ENCODE results near the gene CNOT4.
"Not testable (repeated sequence)": the region's sequence is repeated elsewhere in the genome, so short reads cannot be mapped to it uniquely, and the experiment has no call there.

CNOT4 gene

DNA sequence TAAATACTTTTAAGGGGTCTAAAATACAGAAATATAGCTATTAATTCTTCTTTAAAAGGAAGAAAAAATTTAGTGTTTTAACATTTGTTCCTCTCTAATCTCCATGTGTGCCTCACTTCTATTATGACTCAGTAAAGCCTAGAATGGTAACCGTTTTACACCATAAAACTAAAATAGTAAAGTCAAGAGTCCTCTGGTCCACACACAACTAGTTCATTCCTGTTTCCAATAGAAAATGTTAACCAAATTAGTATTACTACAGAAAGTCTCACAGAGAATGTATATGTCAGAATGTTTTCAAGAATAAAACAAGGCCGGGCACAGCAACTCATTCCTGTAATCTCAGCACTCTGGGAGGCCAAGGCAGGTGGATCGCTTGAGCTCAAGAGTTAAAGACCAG lies 55.8 kb downstream of the CNOT4 start:
- DNase-seq (ENCODE audit: low read depth): no peak

DNA sequence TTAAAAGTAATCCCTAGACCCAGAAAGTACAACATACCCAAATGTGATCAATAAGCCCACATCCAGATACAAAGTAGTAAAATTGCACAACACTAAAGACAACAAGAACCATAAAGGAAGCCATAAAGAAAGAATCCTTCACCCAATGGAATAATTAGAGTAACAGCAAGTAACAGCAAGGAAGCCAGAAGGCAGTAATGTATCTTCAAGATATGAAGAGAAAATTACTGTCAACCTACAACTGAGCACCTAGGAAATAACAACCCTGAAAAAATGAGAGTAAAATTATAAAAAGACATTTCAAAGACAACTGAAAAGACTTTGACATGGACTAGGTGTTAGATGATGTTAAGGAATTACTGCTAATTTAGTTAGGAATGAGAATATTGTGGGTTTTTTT lies 60.5 kb downstream of the CNOT4 start:
- no peak for DNase-seq (ENCODE audit: low read depth)

DNA sequence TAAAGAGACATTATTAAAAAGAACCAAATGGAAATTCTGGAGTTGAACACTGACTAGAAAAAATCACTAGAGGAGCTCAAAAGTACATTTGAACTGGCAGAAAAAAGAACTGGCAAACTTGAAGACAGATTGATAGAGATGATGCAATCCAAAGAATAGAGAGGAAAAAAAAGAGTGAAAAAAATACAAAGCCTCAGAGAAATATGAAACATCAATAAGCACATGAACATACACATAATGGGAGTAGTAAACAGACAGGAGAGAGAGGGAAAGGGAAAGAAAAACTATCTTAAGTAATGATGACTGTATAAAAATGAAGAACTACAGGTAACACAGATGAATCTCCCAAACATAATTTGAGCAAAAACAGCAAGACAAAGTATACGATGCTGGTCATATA lies 61.1 kb downstream of the CNOT4 start:
- no peak for DNase-seq (ENCODE audit: low read depth)

DNA sequence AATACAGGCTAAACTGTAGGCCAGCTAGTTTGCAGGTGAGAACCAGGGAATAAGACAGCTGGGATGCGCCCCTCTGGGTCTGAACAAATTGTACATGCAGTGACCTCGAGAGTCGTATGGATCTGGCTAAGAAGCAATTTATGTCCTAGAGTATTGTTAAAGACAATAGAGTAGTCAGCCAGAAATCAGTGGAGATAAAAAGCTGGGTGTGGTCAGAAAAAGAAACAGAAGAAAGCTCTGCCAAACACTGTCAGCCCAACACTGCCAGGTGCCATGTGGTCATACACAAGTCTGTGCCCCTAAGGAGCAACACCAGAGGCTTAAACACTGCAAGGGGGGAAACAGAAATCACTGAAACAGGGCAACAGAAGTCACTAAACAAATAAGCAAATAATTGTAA lies 62.2 kb downstream of the CNOT4 start:
- no peak for DNase-seq (ENCODE audit: low read depth)

DNA sequence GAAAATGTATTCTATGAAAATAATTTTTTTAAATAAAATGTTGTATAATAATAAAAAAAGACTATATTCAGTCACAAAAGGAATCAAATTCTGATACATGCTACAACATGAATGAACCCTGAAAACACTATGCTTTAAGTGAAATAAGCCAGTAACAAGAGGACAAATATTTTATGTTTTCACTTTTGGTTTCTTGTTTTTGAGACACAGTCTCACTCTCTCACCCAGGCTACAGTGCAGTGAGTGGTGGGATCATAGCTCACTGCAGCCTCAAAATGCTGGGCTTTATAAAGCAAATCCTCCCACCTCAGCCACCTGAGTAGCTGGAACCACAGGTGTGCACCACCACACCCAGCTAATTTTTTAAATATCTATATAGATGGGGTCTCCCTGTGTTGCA lies 64.2 kb downstream of the CNOT4 start:
- DNase-seq (ENCODE audit: low read depth): no peak

DNA sequence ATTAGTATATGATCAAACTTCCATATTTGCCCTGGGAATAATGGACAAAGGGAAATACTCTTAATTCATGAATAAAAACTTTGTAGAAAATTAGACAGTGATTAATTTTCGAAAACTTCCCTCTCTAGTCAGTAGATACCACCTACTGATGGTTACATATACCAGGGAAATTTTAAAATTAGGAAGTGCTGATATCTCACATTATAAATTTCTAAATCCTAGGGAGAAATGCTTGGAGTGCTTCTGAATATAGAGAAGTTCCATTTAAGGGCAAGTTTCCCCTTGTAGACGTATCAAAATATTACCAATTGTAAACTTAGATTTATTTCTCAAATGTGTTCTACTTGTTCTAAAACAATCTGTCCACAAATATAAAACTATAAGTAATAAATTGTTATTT lies 64.6 kb downstream of the CNOT4 start:
- not testable (repeated sequence) for DNase-seq (ENCODE audit: low read depth)

DNA sequence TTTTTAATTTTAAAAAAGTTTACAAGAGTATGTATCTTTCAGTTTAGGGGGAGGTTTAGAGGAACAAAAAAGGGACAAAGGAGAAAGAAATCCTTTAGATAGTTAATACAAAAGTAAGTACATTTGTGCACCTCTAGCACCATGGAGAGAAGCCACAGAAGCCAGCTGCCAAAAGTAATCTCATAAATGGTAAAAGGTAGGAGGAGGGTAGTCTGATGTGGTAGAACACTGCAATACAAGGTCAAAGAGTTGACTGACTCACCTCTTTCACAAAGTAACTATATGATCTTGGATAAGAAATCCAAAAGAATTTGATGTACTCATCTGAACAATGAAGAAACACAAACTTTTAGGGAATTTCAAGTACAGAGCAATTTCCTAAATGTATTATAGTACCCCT lies 68.1 kb downstream of the CNOT4 start:
- DNase-seq (ENCODE audit: low read depth): no peak

DNA sequence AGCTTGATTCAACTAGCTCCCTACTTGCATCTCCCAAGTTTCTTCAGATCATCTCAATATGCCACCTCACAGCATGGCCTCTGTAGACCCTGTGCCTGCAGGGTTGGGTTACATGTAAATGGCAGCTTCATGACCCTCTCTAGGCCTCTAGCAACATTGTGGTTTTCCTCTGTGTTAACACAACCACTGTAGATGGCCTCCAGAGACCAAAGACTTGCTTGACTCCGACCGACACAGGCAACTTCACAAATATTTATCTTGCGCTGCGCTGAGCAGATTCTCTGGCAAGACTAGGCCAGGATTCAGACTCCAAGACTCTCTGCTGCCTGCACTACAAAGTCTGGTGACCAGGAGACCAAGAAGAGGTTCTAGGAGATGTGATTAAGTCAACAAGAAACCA lies 75.9 kb downstream of the CNOT4 start:
- DNase-seq (ENCODE audit: low read depth): no peak

DNA sequence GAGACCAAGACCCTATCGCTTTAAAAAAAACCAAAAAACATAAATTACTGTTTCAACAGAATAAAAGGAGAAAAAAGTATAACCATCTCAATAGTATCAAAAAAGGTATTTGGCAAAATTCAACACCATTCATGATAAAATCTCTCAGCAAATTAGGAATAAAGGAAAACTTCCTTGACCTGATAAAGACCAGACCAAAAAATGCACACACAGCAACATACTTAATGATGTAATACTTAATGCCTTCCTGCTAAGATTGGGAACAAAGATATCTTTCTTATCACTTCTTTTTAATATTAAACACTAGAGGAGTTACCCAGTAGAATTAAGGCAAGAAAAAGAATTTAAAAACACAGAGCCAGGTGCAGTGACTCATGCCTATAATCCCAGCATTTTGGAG lies 79.3 kb downstream of the CNOT4 start:
- no peak for DNase-seq (ENCODE audit: low read depth)

DNA sequence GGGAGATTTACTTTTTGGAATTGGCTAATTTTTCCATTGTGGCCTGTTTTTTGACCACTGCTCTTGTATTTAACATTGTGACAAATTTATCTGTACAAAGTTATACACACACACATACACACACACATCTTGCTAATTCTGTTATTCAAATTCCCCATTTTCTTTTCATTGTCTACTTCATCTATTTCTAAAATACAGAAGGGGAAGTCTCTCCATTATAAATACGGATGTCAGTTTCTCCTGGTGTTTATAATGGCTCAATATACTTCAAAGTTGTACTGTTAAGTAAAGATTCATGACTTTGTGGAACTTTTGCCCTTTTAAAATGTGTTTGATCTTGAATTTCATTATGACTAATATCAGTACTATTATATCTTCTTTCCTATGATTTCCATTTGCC lies 81.0 kb downstream of the CNOT4 start:
- DNase-seq (ENCODE audit: low read depth): no peak

DNA sequence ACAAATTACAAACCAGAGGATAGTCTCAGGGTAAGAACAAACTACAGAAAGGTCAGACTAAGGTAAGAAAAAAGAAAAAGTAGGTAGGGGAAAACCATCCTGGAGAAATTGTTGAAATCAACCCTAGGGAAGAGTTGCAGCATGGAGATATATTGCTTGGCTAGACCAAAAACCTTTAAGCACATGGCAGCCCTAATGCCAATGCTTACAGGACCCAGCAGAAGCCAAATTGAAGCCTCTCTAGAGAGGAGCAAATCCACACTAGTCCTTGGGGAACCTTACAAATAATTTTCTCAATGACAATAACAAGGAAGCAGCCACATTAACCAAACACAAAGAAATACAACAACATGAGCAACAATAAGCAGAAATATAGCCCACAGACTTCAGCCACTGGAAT lies 81.9 kb downstream of the CNOT4 start:
- DNase-seq (ENCODE audit: low read depth): no peak

DNA sequence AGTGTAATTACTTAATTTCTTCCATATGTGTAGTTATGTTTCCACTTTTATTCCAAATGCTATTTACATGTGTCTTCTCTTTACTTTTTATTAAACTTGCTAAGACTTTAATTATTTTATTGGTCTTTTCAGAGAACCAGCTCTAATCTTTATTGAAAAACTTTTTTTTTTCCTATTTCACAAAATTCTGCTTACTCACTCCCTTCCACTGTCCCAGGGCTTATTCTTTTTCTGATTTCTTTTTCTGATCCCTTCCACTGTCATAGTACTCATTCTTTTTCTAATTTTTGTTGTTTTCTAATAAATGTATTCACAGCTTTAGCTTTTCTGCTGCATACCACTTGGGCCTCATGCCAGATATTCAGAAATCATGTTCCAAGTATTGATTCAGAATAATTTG lies 82.7 kb downstream of the CNOT4 start:
- no peak for DNase-seq (ENCODE audit: low read depth)

DNA sequence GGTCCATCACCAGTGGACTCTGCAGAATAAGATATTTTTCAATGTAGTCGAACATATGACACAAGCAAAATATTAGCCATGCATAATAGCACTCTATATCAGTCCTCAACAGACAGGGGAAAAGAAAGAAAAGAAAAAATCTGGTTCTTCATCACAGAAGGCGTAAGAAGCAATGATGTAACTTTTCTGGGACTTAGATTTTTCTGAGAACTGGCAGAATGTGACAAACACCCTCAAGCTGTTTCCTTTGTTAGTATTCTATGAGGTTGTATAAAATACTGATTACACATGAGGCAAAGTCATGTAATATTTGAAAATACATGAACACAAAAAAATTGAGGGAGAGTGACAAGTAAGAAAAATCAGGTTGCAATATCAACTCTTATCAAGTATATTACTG lies 84.9 kb downstream of the CNOT4 start:
- no peak for DNase-seq (ENCODE audit: low read depth)

DNA sequence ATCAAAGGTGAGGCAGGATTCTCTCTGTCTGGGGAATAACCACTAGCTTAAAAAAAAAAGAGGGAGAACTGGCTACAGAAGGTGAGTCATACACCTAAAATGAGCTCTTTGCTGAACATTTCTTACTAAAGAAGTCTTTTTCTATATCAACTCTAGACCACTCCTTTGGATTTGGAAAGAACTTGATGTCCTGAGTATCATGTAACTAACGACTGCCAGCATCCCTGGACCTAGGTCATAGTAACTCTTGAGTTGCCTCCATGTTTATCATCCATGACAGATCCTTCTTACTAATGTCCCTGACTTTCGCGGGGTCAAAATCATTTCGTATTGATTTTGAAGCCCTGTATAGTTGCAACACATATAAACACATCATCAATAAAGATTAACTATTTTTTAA lies 89.1 kb downstream of the CNOT4 start:
- no peak for DNase-seq (ENCODE audit: low read depth)

DNA sequence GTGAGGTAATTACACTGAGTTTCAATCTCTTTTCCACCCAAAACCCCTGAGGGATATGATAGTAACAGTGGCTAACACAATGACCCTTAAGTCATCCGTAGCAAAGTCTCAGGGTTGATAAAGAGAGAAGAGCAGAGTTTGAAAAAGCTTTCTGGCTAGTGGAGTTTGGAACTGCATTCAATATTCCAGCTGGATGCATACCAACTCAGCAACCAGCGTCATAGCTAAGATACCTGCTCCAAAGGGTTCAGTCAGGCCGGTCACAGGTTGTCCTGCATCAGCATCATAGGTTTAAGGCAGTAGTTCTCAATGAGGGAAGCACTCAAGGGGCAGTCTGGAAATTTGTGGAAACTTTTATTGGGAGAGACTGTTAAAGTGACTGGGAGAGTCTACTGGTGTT lies 93.5 kb downstream of the CNOT4 start:
- DNase-seq (ENCODE audit: low read depth): no peak

DNA sequence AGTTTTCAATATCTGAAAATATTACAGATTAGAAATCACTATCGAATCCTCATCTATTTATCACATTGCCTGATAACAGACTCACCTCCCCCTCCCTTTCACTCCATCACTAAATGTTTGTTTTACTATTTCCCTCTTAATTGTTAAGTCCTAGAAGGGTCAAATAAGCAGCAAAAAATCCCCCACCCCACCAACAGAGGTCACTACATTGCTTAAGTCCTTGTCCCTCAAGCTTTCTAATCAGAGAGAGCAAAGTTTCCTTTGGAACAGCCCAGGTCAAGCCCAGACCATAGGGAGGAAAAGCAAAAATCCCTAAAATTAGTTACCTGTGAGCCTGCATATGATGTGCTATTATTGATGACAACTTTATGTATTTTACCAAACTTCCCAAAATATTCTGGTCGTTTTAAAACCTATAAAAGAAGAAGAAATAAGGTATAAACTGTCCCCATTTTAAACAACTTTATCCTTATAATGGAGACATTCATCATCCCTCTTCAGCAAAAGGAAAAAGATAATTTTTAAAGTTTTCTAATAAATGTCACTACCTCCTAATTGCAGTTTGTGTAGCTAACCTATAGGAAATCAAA lies 95.0 kb downstream of the CNOT4 start:
- DNase-seq (ENCODE audit: low read depth): peak; percentile 12

DNA sequence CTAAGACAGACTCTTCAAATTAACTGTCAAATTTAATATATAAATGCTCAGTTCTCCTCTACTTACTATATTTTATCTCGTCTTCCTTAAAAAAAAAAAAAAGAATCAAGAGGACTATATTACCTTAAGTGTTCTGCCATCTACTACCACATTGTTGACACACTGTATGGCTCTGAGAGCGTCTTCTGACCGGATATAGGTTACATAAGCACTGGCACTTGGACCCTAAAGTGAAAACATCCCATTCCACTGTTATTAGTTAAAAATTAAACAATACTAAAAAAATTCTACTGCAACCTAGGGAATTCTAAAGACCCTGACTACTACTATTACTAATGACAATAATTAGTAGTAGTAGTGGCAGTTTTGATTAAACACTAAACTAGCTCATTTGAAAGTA lies 95.7 kb downstream of the CNOT4 start:
- no peak for DNase-seq (ENCODE audit: low read depth)

DNA sequence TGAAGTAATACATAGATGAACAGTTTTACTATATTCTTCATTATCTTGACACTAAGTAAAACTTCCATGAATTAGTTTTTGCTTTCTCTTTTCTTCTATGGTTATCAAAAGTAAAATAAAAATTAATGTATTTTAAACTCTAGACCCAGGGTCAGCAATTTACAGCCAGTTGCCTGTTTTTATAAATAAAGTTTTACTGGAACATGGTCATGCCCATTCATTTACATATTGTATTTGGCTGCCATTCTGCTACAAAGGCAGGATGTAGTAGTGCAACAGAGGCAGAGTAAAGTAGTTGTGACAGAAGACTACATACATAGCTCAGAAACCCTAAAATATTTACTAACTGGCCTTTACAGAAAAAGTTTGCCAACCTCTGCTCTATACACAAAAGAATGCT lies 98.8 kb downstream of the CNOT4 start:
- DNase-seq (ENCODE audit: low read depth): no peak

DNA sequence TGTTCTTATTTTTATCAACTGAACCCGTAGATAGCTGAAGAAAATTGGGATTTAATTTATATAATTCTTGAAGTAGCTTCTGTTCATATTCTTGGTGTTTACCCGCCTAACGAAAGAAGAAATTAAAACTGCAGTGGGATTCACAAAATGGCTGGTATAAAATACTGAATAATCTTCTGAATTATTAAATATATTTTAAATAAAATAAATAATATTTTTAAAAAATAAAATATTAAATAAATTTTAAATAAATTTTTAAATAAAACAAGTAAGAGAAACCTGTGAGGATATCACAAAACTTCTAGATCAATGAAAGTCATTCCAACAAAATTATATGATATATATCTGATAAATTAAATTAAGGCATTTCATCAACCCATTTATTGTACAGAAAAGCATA lies 99.4 kb downstream of the CNOT4 start:
- DNase-seq (ENCODE audit: low read depth): no peak

DNA sequence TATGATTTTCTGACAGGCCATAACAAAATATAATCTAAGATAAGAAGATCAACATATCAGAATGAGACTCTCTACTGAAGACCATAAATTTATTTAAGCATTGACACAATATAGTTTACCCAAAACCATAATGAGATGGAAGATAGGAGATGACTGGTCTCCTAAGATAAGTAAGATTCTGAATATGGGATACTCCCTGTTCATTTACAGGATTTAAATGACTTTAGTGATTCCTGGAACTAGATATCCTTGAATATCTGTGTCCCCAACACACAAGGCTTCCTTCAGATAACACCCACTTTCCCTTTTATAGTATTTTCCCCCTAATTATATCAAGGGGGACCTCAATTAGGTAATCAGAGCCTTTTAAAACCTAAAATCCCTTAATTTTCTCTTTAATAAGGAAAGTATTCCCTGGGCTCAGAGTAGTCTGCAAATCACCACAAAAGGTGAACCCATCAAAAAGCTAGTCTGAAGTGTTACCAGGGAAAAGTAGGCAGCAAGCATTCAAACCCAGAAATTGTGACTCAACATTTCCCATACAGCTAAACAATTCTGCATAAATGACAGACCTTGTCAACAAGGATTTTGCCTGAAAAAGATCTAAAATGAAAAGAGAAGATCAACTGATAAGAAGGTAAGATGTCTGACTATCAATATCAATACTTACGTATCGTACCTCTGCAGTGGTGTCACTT lies 99.9 kb downstream of the CNOT4 start:
- DNase-seq (ENCODE audit: low read depth): no peak

DNA sequence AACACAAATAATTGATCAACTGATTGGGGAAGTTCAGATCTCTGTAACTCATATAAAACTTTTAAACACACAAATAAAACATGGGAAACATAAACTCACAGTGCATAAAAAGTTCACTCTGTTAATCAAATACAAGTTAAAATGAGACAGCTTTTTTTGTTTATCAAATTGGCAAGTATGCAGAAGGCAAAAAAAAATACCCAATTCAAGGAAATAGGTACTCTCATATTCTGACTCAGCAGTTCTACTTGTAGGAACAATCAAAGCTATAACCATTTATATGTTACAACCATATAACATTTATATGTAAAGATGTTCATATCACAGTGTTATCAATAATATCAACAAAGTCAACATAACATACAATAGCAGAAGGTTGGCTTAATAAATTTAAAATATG lies 102.0 kb downstream of the CNOT4 start:
- no peak for DNase-seq (ENCODE audit: low read depth)

DNA sequence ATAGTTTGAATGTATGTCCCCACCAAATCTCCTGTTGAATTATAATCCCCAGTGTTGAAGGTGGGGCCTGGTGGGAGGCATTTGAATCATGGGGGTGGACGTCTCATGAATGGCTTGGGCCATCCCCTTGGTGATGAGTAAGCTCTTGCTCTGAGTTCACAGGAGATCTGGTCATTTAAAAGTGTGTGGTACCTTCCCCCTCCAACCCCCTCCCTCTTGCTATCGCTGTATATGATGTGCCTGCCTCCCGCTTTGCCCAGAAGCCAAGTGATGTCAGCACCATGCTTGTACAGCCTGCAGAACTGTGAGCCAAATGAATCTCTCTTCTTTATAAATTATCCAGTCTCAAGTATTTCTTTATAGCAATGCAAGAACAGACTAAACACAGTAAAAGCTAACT lies 103.0 kb downstream of the CNOT4 start:
- no peak for DNase-seq (ENCODE audit: low read depth)

DNA sequence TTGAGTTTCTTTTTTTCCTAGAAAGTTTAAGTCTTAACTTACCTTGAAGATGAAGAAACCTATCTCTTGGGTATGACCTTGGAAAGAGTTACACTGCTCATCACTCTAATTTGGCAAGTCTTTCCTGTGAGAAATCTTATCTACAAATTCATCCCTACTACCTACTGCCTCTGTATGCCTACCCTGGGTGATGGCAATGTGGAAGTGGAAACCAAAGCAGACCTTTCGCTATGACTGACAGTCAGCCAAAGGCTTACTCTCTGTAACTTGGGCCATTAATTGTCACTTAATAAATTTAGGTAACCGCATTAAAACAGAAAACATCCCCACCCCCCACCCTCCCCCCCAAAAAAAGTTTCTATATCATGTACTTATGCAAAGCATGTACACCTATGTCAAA lies 103.9 kb downstream of the CNOT4 start:
- no peak for DNase-seq (ENCODE audit: low read depth)

DNA sequence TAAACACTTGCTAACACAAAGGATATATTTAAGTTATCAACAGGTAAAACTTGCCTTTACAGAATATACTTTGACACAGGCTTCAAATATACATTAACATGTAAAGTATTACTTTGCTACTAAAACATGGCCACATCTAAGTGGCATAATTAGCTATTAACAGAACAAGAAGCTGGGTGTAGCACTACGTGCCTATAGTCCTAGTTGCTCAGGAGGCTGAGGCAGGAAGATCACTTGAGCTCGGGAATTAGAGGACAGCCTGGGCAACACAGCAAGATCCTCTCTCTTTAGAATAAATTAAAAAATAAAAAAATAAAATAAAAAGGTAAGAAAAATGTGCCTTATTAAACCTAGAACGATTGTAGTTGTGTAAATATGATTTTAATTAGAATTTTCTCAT lies 106.6 kb downstream of the CNOT4 start:
- no peak for DNase-seq (ENCODE audit: low read depth)

Data from GM04503 (cell line).